DND-41 (cell line): ENCODE results near the gene SPINDOC.

Experiments used
- EZH2 ChIP-seq: IDR thresholded peaks from 3 replicates; pipeline ENCODE4 v1.6.1; 2012; ENCODE audit warnings: borderline replicate concordance, low read depth, mild to moderate bottlenecking, moderate library complexity, low read length, inconsistent platforms; ENCODE audit not compliant: severe bottlenecking
- TF ChIP-seq, protein P1 (sequence below): IDR thresholded peaks from 2 replicates; pipeline ENCODE4 v1.5.1; 2012; ENCODE audit warnings: borderline replicate concordance, low read length, moderate library complexity, mild to moderate bottlenecking; ENCODE audit not compliant: poor library complexity, severe bottlenecking; ENCODE audit errors: extremely low read depth

DNA sequence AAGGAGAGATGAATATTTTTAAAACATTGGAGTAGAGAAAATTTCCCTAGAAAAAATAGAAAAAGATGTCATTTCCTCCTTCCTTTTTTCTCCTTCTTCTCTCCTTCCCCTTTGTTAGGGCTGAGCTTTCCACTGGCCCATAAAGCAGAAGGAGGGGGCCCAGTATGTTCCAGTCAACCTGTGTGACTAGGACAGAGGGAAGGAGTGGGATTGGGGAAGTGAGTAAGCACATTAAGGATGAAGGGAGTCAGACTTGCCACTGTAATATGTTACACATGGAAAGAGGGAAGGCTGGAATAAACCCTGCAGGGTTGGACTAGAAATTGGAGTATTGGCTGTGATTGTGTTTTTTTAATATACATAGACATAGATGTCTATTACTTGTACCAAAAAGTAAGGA is 20.1 kb upstream of the SPINDOC start:
- TF ChIP-seq, protein P1, sequence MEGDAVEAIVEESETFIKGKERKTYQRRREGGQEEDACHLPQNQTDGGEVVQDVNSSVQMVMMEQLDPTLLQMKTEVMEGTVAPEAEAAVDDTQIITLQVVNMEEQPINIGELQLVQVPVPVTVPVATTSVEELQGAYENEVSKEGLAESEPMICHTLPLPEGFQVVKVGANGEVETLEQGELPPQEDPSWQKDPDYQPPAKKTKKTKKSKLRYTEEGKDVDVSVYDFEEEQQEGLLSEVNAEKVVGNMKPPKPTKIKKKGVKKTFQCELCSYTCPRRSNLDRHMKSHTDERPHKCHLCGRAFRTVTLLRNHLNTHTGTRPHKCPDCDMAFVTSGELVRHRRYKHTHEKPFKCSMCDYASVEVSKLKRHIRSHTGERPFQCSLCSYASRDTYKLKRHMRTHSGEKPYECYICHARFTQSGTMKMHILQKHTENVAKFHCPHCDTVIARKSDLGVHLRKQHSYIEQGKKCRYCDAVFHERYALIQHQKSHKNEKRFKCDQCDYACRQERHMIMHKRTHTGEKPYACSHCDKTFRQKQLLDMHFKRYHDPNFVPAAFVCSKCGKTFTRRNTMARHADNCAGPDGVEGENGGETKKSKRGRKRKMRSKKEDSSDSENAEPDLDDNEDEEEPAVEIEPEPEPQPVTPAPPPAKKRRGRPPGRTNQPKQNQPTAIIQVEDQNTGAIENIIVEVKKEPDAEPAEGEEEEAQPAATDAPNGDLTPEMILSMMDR = no peak
- TF ChIP-seq EZH2 = no peak
